ENCODE data around the gene UBR4.

- TF ChIP-seq POLR2A (IDR thresholded peaks at IDR 0.05) (no peak), CTCF (IDR thresholded peaks at IDR 0.05) (no peak), EP300 (IDR thresholded peaks at IDR 0.05) (no peak)
Measured at GRCh38 chr1:19250629-19251304, 40.7 kb upstream of the UBR4 start.

All from suprapubic skin (tissue), 3 donors.